Vagina (tissue), 2 donors: ENCODE data around the gene PTPRA.

Source experiments
- POLR2AphosphoS5 ChIP-seq, 2 donors: sonication (generic); formaldehyde crosslinking; IDR thresholded peaks; one replicate each; pipeline ENCODE4 v1.9.0; 2017; ENCODE audit warnings: antibody characterized with exemption in 2 of 2, mild to moderate bottlenecking in 2 of 2, low read depth in 1 of 2; ENCODE audit not compliant: insufficient read depth in 1 of 2
- TF ChIP-seq, protein P1 (sequence below), 3 experiments: fragments of 450-650 bp in 2 of 3; fragments of 200-600 bp in 1 of 3; sonication (generic) in 1 of 3; IDR thresholded peaks; one replicate each; pipeline ENCODE4 v1.5.1; 2017 to 2019; ENCODE audit warnings: antibody characterized with exemption in 3 of 3, mild to moderate bottlenecking in 2 of 3, moderate library complexity in 2 of 3

GRCh38 chr20:2998728-2999127 lies 125.4 kb downstream of the PTPRA start:
- TF ChIP-seq, protein P1, sequence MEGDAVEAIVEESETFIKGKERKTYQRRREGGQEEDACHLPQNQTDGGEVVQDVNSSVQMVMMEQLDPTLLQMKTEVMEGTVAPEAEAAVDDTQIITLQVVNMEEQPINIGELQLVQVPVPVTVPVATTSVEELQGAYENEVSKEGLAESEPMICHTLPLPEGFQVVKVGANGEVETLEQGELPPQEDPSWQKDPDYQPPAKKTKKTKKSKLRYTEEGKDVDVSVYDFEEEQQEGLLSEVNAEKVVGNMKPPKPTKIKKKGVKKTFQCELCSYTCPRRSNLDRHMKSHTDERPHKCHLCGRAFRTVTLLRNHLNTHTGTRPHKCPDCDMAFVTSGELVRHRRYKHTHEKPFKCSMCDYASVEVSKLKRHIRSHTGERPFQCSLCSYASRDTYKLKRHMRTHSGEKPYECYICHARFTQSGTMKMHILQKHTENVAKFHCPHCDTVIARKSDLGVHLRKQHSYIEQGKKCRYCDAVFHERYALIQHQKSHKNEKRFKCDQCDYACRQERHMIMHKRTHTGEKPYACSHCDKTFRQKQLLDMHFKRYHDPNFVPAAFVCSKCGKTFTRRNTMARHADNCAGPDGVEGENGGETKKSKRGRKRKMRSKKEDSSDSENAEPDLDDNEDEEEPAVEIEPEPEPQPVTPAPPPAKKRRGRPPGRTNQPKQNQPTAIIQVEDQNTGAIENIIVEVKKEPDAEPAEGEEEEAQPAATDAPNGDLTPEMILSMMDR (IDR thresholded peaks at IDR 0.05), result no peak
- no peak for TF ChIP-seq POLR2AphosphoS5 (IDR thresholded peaks at IDR 0.05; ENCODE audit: insufficient read depth in 1 of 2, low read depth in 1 of 2)
